Measurements from ENCODE around the gene CDK5. TPM values are rescaled to one million over a fixed set of nuclear protein-coding genes. Genes with fewer than 3 reads are reported as not detected.

The CDK5 gene
- total and polyA plus RNA-seq, 2 of the 13 experiments (the other 11 are each of a cell fraction or from before 2014, with no cell fraction given) = 16.4 to 21.3 TPM

DNA sequence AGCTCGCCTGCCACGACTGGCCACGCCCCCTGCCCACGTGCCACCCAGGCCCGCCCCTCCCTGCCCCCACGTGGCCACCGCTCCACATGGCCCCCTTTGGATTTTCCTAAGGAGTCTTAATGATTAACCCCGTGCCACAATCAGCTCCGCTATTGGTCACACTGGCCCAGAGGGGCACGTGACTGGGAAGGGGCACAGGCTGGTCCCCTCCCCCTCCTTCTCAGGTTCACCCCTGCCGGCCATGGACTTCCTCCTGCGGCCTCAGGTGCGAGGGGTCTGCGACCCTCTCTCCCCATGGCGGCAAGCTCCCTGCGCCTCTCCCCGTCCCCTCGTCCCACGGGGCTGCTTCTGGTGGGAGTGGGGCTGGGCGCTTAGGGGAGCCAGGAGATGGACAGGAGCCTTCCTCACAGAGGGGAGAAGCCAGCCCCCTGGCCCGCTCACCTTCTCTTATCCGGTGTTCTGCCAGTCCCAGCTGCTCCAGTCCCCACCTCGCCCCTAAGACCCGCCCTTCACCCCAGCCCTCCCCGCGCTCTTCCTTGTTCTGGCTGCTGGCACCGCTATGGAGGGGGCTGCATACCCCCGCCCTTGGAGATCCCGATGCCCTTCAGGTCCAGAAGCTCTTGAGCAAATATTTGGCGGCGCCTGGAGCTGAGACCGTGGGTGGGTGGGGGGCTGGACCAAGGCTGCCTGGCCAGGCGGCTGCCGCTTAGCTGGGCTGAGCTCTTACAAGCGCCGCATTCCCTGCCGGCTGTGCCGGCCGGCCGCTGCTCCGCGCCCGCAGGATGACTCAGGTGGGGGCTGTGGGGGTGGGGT is 4.9 kb upstream of the CDK5 start (continued):
- TF ChIP-seq, protein P1, sequence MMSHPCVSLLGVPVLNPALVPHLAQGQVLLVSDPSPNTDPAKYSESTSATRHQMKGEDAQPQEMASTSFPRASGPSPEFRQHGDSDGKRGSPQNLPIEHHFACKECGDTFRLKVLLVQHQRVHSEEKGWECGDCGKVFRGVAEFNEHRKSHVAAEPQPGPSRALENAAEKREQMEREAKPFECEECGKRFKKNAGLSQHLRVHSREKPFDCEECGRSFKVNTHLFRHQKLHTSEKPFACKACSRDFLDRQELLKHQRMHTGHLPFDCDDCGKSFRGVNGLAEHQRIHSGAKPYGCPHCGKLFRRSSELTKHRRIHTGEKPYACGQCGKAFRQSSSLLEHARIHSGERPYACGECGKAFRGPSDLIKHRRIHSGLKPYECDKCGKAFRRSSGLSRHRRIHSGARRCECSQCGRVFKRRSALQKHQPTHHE (CRISPR knock-in tag; IDR thresholded peaks at IDR 0.05; ENCODE audit: borderline replicate concordance) = no peak
- TF ChIP-seq DPF2 (CRISPR knock-in tag; IDR thresholded peaks at IDR 0.05; ENCODE audit: borderline replicate concordance, low read depth) (peak; percentile 40; the same call in 1 of the 2 replicates), AHR (CRISPR knock-in tag; IDR thresholded peaks at IDR 0.05) (no peak), ELF1 (CRISPR knock-in tag; IDR thresholded peaks at IDR 0.05) (peak; percentile 67), CREM (IDR thresholded peaks at IDR 0.05) (peak; percentile 50; the same call in 1 of the 2 replicates), CREM (CRISPR knock-in tag; IDR thresholded peaks at IDR 0.05) (no peak), NCOA1 (CRISPR knock-in tag; IDR thresholded peaks at IDR 0.05) (no peak), PCBP2 (optimal IDR thresholded peaks at IDR 0.05; ENCODE audit: low read depth, low read length, poor library complexity, severe bottlenecking) (no peak), ZNF75D (CRISPR knock-in tag; IDR thresholded peaks at IDR 0.05; ENCODE audit: borderline replicate concordance) (no peak), WIZ (CRISPR knock-in tag; IDR thresholded peaks at IDR 0.05) (no peak), CBFB (CRISPR knock-in tag; IDR thresholded peaks at IDR 0.05) (no peak), MIXL1 (CRISPR knock-in tag; IDR thresholded peaks at IDR 0.05) (peak; percentile 30; the same call in 1 of the 2 replicates), MYNN (CRISPR knock-in tag; IDR thresholded peaks at IDR 0.05; ENCODE audit: low read depth) (no peak), ZFP1 (CRISPR knock-in tag; IDR thresholded peaks at IDR 0.05) (0 out of 2 replicates have a peak, but pooled peaks have one; percentile 33), ZBTB7A (CRISPR knock-in tag; IDR thresholded peaks at IDR 0.05) (peak; percentile 95), SRY (CRISPR knock-in tag; IDR thresholded peaks at IDR 0.05) (peak; percentile 46; the same call in 1 of the 2 replicates), ZNF749 (CRISPR knock-in tag; IDR thresholded peaks at IDR 0.05; ENCODE audit: borderline replicate concordance) (no peak), PHF5A (CRISPR knock-in tag; IDR thresholded peaks at IDR 0.05; ENCODE audit: low read depth, unreplicated experiment) (no peak), SP4 (CRISPR knock-in tag; IDR thresholded peaks at IDR 0.05) (no peak), ZFP36L1 (CRISPR knock-in tag; IDR thresholded peaks at IDR 0.05) (peak; percentile 39; the same call in 1 of the 2 replicates), MED13 (CRISPR knock-in tag; IDR thresholded peaks at IDR 0.05) (peak; percentile 45; the same call in 1 of the 2 replicates)
- TF ChIP-seq, protein P2, sequence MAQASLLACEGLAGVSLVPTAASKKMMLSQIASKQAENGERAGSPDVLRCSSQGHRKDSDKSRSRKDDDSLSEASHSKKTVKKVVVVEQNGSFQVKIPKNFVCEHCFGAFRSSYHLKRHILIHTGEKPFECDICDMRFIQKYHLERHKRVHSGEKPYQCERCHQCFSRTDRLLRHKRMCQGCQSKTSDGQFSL (CRISPR knock-in tag; IDR thresholded peaks at IDR 0.05) = no peak
- TF ChIP-seq, protein P3, sequence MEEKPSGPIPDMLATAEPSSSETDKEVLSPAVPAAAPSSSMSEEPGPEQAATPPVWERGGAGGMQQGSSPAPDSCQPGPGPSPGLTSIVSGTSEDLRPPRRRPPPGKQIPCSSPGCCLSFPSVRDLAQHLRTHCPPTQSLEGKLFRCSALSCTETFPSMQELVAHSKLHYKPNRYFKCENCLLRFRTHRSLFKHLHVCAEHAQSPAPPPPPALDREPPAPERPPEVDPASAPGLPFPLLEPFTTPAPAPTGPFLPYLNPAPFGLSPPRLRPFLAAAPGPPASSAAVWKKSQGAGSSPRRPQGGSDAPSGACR (CRISPR knock-in tag; IDR thresholded peaks at IDR 0.05) = 0 out of 2 replicates have a peak, but pooled peaks have one; percentile 48
- TF ChIP-seq, protein P4, sequence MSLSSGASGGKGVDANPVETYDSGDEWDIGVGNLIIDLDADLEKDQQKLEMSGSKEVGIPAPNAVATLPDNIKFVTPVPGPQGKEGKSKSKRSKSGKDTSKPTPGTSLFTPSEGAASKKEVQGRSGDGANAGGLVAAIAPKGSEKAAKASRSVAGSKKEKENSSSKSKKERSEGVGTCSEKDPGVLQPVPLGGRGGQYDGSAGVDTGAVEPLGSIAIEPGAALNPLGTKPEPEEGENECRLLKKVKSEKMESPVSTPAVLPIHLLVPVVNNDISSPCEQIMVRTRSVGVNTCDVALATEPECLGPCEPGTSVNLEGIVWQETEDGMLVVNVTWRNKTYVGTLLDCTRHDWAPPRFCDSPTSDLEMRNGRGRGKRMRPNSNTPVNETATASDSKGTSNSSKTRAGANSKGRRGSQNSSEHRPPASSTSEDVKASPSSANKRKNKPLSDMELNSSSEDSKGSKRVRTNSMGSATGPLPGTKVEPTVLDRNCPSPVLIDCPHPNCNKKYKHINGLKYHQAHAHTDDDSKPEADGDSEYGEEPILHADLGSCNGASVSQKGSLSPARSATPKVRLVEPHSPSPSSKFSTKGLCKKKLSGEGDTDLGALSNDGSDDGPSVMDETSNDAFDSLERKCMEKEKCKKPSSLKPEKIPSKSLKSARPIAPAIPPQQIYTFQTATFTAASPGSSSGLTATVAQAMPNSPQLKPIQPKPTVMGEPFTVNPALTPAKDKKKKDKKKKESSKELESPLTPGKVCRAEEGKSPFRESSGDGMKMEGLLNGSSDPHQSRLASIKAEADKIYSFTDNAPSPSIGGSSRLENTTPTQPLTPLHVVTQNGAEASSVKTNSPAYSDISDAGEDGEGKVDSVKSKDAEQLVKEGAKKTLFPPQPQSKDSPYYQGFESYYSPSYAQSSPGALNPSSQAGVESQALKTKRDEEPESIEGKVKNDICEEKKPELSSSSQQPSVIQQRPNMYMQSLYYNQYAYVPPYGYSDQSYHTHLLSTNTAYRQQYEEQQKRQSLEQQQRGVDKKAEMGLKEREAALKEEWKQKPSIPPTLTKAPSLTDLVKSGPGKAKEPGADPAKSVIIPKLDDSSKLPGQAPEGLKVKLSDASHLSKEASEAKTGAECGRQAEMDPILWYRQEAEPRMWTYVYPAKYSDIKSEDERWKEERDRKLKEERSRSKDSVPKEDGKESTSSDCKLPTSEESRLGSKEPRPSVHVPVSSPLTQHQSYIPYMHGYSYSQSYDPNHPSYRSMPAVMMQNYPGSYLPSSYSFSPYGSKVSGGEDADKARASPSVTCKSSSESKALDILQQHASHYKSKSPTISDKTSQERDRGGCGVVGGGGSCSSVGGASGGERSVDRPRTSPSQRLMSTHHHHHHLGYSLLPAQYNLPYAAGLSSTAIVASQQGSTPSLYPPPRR (CRISPR knock-in tag; IDR thresholded peaks at IDR 0.05; ENCODE audit: borderline replicate concordance) = peak; percentile 52

All from HepG2 (cell line).